Trophoblast cell (in vitro differentiated cells and primary cell): ENCODE measurements around the gene BACH2.

Experiments used
- DNase-seq, 2 donors: peaks; one replicate each; pipeline ENCODE4 v3.0.0-alpha.2; 2016
- H2AFZ ChIP-seq: 2 replicates; pipeline ENCODE4 v1.6.1; 2013; ENCODE audit warnings: low read length, moderate library complexity, mild to moderate bottlenecking; ENCODE audit not compliant: insufficient read depth, poor library complexity
- H2AK5ac ChIP-seq: 2 replicates; pipeline ENCODE4 v1.6.1; 2013; ENCODE audit warnings: mild to moderate bottlenecking, low read length
- H2BK120ac ChIP-seq: 2 replicates; pipeline ENCODE4 v1.6.1; 2013; ENCODE audit warnings: low read length, mild to moderate bottlenecking, moderate library complexity; ENCODE audit not compliant: insufficient read depth, poor library complexity
- H2BK12ac ChIP-seq: 2 replicates; pipeline ENCODE4 v1.6.1; 2013; ENCODE audit warnings: mild to moderate bottlenecking, low read length, moderate library complexity
- H2BK5ac ChIP-seq: 2 replicates; pipeline ENCODE4 v1.6.1; 2013; ENCODE audit warnings: low read length, low read depth, moderate library complexity, mild to moderate bottlenecking; ENCODE audit not compliant: poor library complexity
- H3K14ac ChIP-seq: 2 replicates; pipeline ENCODE4 v1.6.1; 2013; ENCODE audit warnings: mild to moderate bottlenecking, low read length
- H3K18ac ChIP-seq: 2 replicates; pipeline ENCODE4 v1.6.1; 2013; ENCODE audit warnings: mild to moderate bottlenecking, low read length
- H3K23ac ChIP-seq: 2 replicates; pipeline ENCODE4 v1.6.1; 2013; ENCODE audit warnings: low read length
- H3K27ac ChIP-seq: 2 replicates; pipeline ENCODE4 v1.5.1; 2013; ENCODE audit warnings: low read depth, mild to moderate bottlenecking, inconsistent platforms, low read length, moderate library complexity
- H3K27me3 ChIP-seq: 2 replicates; pipeline ENCODE4 v1.6.1; 2013; ENCODE audit warnings: inconsistent platforms, mild to moderate bottlenecking, low read length, moderate library complexity; ENCODE audit not compliant: insufficient read depth
- H3K36me3 ChIP-seq, 2 experiments: 1 replicate in 1 of 2; 2 replicates in 1 of 2; pipeline ENCODE4 v1.6.1; 2013; ENCODE audit warnings: low read length in 2 of 2, mild to moderate bottlenecking in 2 of 2, moderate library complexity in 1 of 2; ENCODE audit not compliant: insufficient read depth in 2 of 2, control insufficient read depth in 1 of 2
- H3K4ac ChIP-seq: 2 replicates; pipeline ENCODE4 v1.6.1; 2013; ENCODE audit warnings: low read depth, mild to moderate bottlenecking, low read length, moderate library complexity
- H3K4me1 ChIP-seq, 2 experiments: 1 replicate in 1 of 2; 2 replicates in 1 of 2; pipeline ENCODE4 v1.6.1; 2013; ENCODE audit warnings: low read length in 2 of 2, mild to moderate bottlenecking in 2 of 2, moderate library complexity in 1 of 2; ENCODE audit not compliant: insufficient read depth in 2 of 2, control insufficient read depth in 1 of 2
- H3K4me2 ChIP-seq: 2 replicates; pipeline ENCODE4 v1.6.1; 2013; ENCODE audit warnings: inconsistent platforms, mild to moderate bottlenecking, low read length, moderate library complexity
- H3K4me3 ChIP-seq: 2 replicates; pipeline ENCODE4 v1.5.1; 2013; ENCODE audit warnings: mild to moderate bottlenecking, low read depth, low read length, inconsistent platforms
- H3K79me1 ChIP-seq: one replicate; pipeline ENCODE4 v1.6.1; 2013; ENCODE audit warnings: low read length
- H3K79me2 ChIP-seq: 2 replicates; pipeline ENCODE4 v1.6.1; 2013; ENCODE audit warnings: low read length, mild to moderate bottlenecking; ENCODE audit not compliant: control insufficient read depth, insufficient read depth, poor library complexity
- H3K9ac ChIP-seq: 2 replicates; pipeline ENCODE4 v1.6.1; 2013; ENCODE audit warnings: mild to moderate bottlenecking, low read length
- H3K9me3 ChIP-seq: 2 replicates; pipeline ENCODE4 v1.6.1; 2013; ENCODE audit warnings: low read depth, mild to moderate bottlenecking, control low read depth, inconsistent platforms, low read length; ENCODE audit not compliant: insufficient read depth
- H4K12ac ChIP-seq: 2 replicates; pipeline ENCODE4 v1.6.1; 2013; ENCODE audit warnings: low read depth, mild to moderate bottlenecking, low read length, moderate library complexity
- H4K8ac ChIP-seq: 2 replicates; pipeline ENCODE4 v1.6.1; 2013; ENCODE audit warnings: low read depth, mild to moderate bottlenecking, low read length, moderate library complexity
- H4K91ac ChIP-seq: one replicate; pipeline ENCODE4 v1.6.1; 2013; ENCODE audit warnings: low read depth, mild to moderate bottlenecking, low read length, moderate library complexity
- WGBS: extraction: QIAGEN DNeasy Blood & Tissue Kit; methylation state at CpG from one replicate; pipeline ENCODE4 v1.1.7; 2013; ENCODE audit warnings: missing lambda C conversion rate; ENCODE audit not compliant: insufficient read length, insufficient coverage; ENCODE audit errors: extremely low coverage; 5-methylcytosine and 5-hydroxymethylcytosine counted together

Gene BACH2

DNA sequence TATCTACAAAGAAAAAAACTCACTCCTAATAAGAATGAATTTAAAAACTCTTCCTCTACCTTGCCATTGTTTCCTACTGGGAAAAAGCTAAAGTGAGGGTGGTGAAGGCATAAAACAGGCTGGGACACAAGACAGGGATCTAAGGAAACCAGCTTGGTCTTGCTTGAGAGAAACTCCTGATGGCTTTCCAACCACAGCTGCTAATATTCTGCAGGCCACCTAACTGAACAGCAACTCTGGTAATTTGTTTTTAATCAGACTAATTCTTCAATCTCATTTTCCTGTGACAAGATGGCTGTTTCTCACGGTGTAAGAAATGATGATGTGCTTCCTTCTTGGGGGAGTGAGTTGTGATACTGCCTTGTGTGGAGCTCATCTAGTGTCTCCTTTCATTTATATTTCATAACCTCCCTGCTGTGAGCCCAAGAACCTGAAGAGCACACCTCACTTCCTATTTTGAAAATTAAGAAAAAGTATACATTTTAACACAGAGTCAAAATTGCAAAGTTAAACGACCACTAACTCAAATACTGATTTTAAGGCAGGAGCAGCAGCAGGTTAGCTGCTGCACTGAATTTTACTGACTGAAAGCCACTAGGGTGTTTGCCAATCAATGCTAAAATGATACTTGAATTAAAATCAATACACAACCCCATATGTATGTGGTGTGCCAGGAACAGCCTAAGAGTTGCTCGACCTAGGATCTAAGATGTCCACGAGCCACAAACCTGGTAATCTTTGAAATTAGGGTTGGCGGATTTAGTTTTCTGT is 58.0 kb downstream of the BACH2 start:
- Histone ChIP-seq H3K36me3 (no peaks in the 10 kb centered on the region), H2BK5ac (no peak overlapping the region), H3K79me1 (no peaks in the 10 kb centered on the region), H2BK12ac (no peak overlapping the region), H3K4me2 (no peak overlapping the region), H4K12ac (no peak overlapping the region), H3K9me3 (no peaks in the 10 kb centered on the region), H4K91ac (no peak overlapping the region), H3K27me3 (no peaks in the 10 kb centered on the region), H2AFZ (no peak overlapping the region), H3K4me3 (no peak overlapping the region), H4K8ac (no peak overlapping the region), H3K79me2 (no peaks in the 10 kb centered on the region), H3K23ac (no peak overlapping the region), H3K4ac (no peak overlapping the region), H3K27ac (no peak overlapping the region), H3K18ac (no peak overlapping the region), H2AK5ac (no peak overlapping the region), H3K4me1 (no peaks in the 10 kb centered on the region), H3K9ac (no peak overlapping the region), H2BK120ac (no peak overlapping the region), H3K14ac (no peak overlapping the region)
- no peak for DNase-seq
- WGBS: no CpG with 5 or more reads among the region's 5 CpGs

DNA sequence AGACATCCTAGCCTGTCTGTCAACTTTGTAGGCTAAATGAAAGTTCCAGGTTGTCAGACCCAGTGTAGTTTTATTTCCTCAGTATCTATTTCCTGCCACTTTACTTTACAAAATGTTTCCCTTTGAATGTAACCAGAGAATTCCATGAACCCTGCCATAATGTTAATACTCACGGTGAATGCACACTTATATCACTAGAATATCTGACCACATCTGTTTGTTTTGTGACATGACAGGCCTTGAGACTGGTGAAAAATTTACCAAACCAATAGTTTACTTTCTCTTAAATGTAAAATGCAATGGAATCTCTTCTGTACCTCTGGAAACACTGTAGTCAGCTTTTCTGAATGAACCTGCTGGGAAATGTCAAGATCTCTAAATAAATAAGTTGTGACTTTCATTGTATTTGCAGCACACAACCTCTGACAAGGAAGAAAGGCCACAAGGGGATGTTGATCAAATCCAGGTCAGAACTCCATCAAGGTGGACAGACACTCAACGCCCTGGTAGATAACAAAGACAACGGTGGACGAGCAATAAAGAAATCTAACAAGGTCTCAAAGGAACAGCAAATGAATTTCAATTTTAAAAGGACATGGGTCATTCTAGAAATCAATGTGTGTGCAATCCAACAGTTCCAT is 59.2 kb downstream of the BACH2 start:
- H2BK12ac ChIP-seq: no peak overlapping the region
- no CpG with 5 or more reads among the region's 4 CpGs for WGBS
- no peak overlapping the region for H2BK5ac ChIP-seq

GRCh38 chr6:90233994-90234393 is 62.6 kb downstream of the BACH2 start:
- no peak overlapping the region for H2AK5ac ChIP-seq
- H2BK120ac ChIP-seq: no peak overlapping the region
- no peak overlapping the region for H2BK12ac ChIP-seq
- H3K9ac ChIP-seq: no peak overlapping the region
- no peaks in the 10 kb centered on the region for H3K36me3 ChIP-seq
- no peak overlapping the region for H3K18ac ChIP-seq
- H3K4me3 ChIP-seq: no peak overlapping the region
- no CpG with 5 or more reads among the region's 6 CpGs for WGBS
- no peak overlapping the region for H3K27ac ChIP-seq
- no peak overlapping the region for H3K4ac ChIP-seq
- H4K8ac ChIP-seq: no peak overlapping the region
- no peak overlapping the region for H4K91ac ChIP-seq
- H3K4me1 ChIP-seq: peaks cover 4 to 9% of the 10 kb centered on the region in 2 experiments
- no peaks in the 10 kb centered on the region for H3K9me3 ChIP-seq
- no peak overlapping the region for H3K4me2 ChIP-seq
- DNase-seq: no peak
- no peaks in the 10 kb centered on the region for H3K79me2 ChIP-seq
- H3K23ac ChIP-seq: no peak overlapping the region
- no peaks in the 10 kb centered on the region for H3K27me3 ChIP-seq
- H3K79me1 ChIP-seq: peaks cover 3% of the 10 kb centered on the region
- no peak overlapping the region for H4K12ac ChIP-seq
- no peak overlapping the region for H3K14ac ChIP-seq
- H2BK5ac ChIP-seq: no peak overlapping the region
- H2AFZ ChIP-seq: no peak overlapping the region

More for the DNA sequence above, 59.2 kb downstream of the BACH2 start:
- no peak overlapping the region for H4K91ac ChIP-seq
- no peak for DNase-seq
- H4K12ac ChIP-seq: no peak overlapping the region
- no peaks in the 10 kb centered on the region for H3K4me1 ChIP-seq
- no peak overlapping the region for H3K4me3 ChIP-seq
- H4K8ac ChIP-seq: no peak overlapping the region
- no peak overlapping the region for H2AK5ac ChIP-seq
- H3K27ac ChIP-seq: no peak overlapping the region
- no peaks in the 10 kb centered on the region for H3K36me3 ChIP-seq
- H2AFZ ChIP-seq: no peak overlapping the region
- H3K79me2 ChIP-seq: no peaks in the 10 kb centered on the region
- no peaks in the 10 kb centered on the region for H3K27me3 ChIP-seq
- H3K23ac ChIP-seq: no peak overlapping the region
- H3K9ac ChIP-seq: no peak overlapping the region
- H3K9me3 ChIP-seq: no peaks in the 10 kb centered on the region
- no peaks in the 10 kb centered on the region for H3K79me1 ChIP-seq
- H3K4me2 ChIP-seq: no peak overlapping the region
- no peak overlapping the region for H3K14ac ChIP-seq
- no peak overlapping the region for H3K4ac ChIP-seq
- no peak overlapping the region for H3K18ac ChIP-seq
- no peak overlapping the region for H2BK120ac ChIP-seq

- no peaks in the 10 kb centered on the region for H3K9me3 ChIP-seq
- no peak overlapping the region for H3K9ac ChIP-seq
- H4K8ac ChIP-seq: no peak overlapping the region
- no peak overlapping the region for H3K4ac ChIP-seq
- H2AFZ ChIP-seq: no peak overlapping the region
- no peak overlapping the region for H3K18ac ChIP-seq
- no peak overlapping the region for H2BK12ac ChIP-seq
- no peak overlapping the region for H3K27ac ChIP-seq
- H3K27me3 ChIP-seq: no peaks in the 10 kb centered on the region
- no peak for DNase-seq
- H4K91ac ChIP-seq: no peak overlapping the region
- H3K4me3 ChIP-seq: no peak overlapping the region
- no peak overlapping the region for H2BK5ac ChIP-seq
- H3K79me2 ChIP-seq: no peaks in the 10 kb centered on the region
- peaks cover 4 to 9% of the 10 kb centered on the region in 2 experiments for H3K4me1 ChIP-seq
- no peak overlapping the region for H3K14ac ChIP-seq
- H2BK120ac ChIP-seq: no peak overlapping the region
- H3K4me2 ChIP-seq: no peak overlapping the region
- H2AK5ac ChIP-seq: no peak overlapping the region
- H3K79me1 ChIP-seq: peaks cover 3% of the 10 kb centered on the region
- no CpG with 5 or more reads among the region's 2 CpGs for WGBS
- no peak overlapping the region for H3K23ac ChIP-seq
- H4K12ac ChIP-seq: no peak overlapping the region
- no peaks in the 10 kb centered on the region for H3K36me3 ChIP-seq
Measured at GRCh38 chr6:90233213-90233612, 63.4 kb downstream of the BACH2 start.
